GM12878 (cell line): Measurements from ENCODE around the gene GABRP. TPM values are rescaled to one million over a fixed set of nuclear protein-coding genes. Genes with fewer than 3 reads are reported as not detected.

ENCODE experiments used
- ATAC-seq: fragments of 200-7000 bp; cut with Tn5 transposase; 3 replicates; pipeline ENCODE4 v1.9.1; 2020; ENCODE audit warnings: mild to moderate bottlenecking, moderate library complexity
- BruUV-seq: library from RNA; stranded (reverse); fragments of 400-500 nt; replicated peaks from 2 replicates; lab custom pipeline; 2021; lab: Mats Ljungman, UMichigan
- CTCF ChIA-PET: fragments of 300-600 bp; sonication (Branson Sonifier 250); formaldehyde crosslinking; extraction: SDS; loops from one replicate; lab custom pipeline; 2021; ENCODE audit warnings: inconsistent platforms; lab: Yijun Ruan, JAX
- POLR2A ChIA-PET: fragments of 350-600 bp; formaldehyde crosslinking; extraction: SDS; loops from one replicate; lab custom pipeline; 2021; ENCODE audit warnings: inconsistent platforms; lab: Charles Lee
- RAD21 ChIA-PET: fragments of 300-600 bp; sonication (Branson Sonifier 250); formaldehyde crosslinking; loops from one replicate; lab custom pipeline; 2023; ENCODE audit warnings: antibody characterized with exemption; ENCODE audit not compliant: unreplicated experiment; lab: Charles Lee
- SMC1A ChIA-PET: fragments of 300-600 bp; sonication (Branson Sonifier 250); formaldehyde crosslinking; loops from one replicate; lab custom pipeline; 2023; ENCODE audit not compliant: unreplicated experiment, uncharacterized antibody; lab: Charles Lee
- DNase-seq: peaks from one replicate; pipeline ENCODE4 v3.0.0-alpha.2; 2011; ENCODE audit warnings: low read depth, low spot score
- FAIRE-seq: peaks from 3 replicates; lab custom pipeline; 2011; peaks lifted over from hg19 to GRCh38; lab: Jason Lieb, UNC
- H2AFZ ChIP-seq: 2 replicates; pipeline ENCODE4 v1.6.0; 2011; ENCODE audit warnings: low read depth, low read length, control low read depth; ENCODE audit not compliant: control insufficient read depth
- H3K27ac ChIP-seq: 2 replicates; pipeline ENCODE4 v1.5.1; 2011; ENCODE audit warnings: control low read depth; ENCODE audit not compliant: control insufficient read depth, insufficient read depth
- H3K27me3 ChIP-seq, 2 experiments: replicated peaks in 1 of 2; 2 replicates each; pipeline versions ENCODE4 v1.6.0 to v1.6.1; 2011; ENCODE audit warnings: low read length in 1 of 2; ENCODE audit not compliant: control insufficient read depth in 2 of 2, insufficient read depth in 2 of 2
- H3K36me3 ChIP-seq, 2 experiments: 2 replicates each; pipeline ENCODE4 v1.5.1; 2011; ENCODE audit warnings: low read length in 1 of 2; ENCODE audit not compliant: control insufficient read depth in 2 of 2, insufficient read depth in 2 of 2
- H3K4me1 ChIP-seq: 2 replicates; pipeline ENCODE4 v1.6.1; 2011; ENCODE audit warnings: mild to moderate bottlenecking, low read length, moderate library complexity, mixed read lengths; ENCODE audit not compliant: control insufficient read depth, insufficient read depth
- H3K4me2 ChIP-seq: 2 replicates; pipeline ENCODE4 v1.6.0; 2011; ENCODE audit warnings: control low read depth; ENCODE audit not compliant: control insufficient read depth, insufficient read depth
- H3K4me3 ChIP-seq: fragments of 200-600 bp; sonication (generic); 2 replicates; pipeline ENCODE4 v1.5.1; 2016
- H3K79me2 ChIP-seq: 2 replicates; pipeline ENCODE4 v1.6.0; 2011; ENCODE audit warnings: low read length; ENCODE audit not compliant: control insufficient read depth, insufficient read depth
- H3K9ac ChIP-seq: 2 replicates; pipeline ENCODE4 v1.8.0; 2011; ENCODE audit warnings: low read length, control low read depth, mixed read lengths; ENCODE audit not compliant: control insufficient read depth, insufficient read depth
- H3K9me3 ChIP-seq: replicated peaks from 3 replicates; pipeline ENCODE4 v1.5.1; 2011; ENCODE audit warnings: mild to moderate bottlenecking, low read length; ENCODE audit not compliant: control insufficient read depth, insufficient read depth
- H4K20me1 ChIP-seq: 2 replicates; pipeline ENCODE4 v1.6.0; 2011; ENCODE audit not compliant: control insufficient read depth, insufficient read depth
- ATF3 ChIP-seq: IDR thresholded peaks from 2 replicates; pipeline ENCODE4 v1.6.1; 2011; ENCODE audit warnings: low read depth, mild to moderate bottlenecking, low read length, moderate library complexity, borderline replicate concordance; ENCODE audit errors: extremely low read depth
- EZH2 ChIP-seq: IDR thresholded peaks from 2 replicates; pipeline ENCODE4 v1.6.1; 2012; ENCODE audit warnings: low read depth, mild to moderate bottlenecking, control low read depth, inconsistent platforms, low read length, borderline replicate concordance; ENCODE audit not compliant: control insufficient read depth
- MEF2A ChIP-seq: IDR thresholded peaks from 2 replicates; pipeline ENCODE4 v1.6.1; 2011; ENCODE audit warnings: low read depth, mild to moderate bottlenecking, low read length, moderate library complexity; ENCODE audit not compliant: insufficient read depth
- NFIC ChIP-seq: IDR thresholded peaks from 2 replicates; pipeline ENCODE4 v1.6.1; 2012; ENCODE audit warnings: low read depth, mild to moderate bottlenecking, inconsistent platforms, low read length, moderate library complexity
- NKRF ChIP-seq: fragments of 450-650 bp; conservative IDR thresholded peaks from 2 replicates; pipeline ENCODE4 v1.6.1; 2017; ENCODE audit warnings: mild to moderate bottlenecking, moderate library complexity
- NR2C2 ChIP-seq: IDR thresholded peaks from 2 replicates; pipeline ENCODE4 v1.6.1; 2011; ENCODE audit warnings: borderline replicate concordance, low read depth; ENCODE audit not compliant: control insufficient read depth, insufficient read length
- ZBED1 ChIP-seq: IDR thresholded peaks from 2 replicates; pipeline ENCODE4 v1.6.1; 2016; ENCODE audit warnings: borderline replicate concordance
- WGBS: methylation state at CpG from one replicate; pipeline ENCODE4 v1.1.6; 2016; ENCODE audit warnings: low lambda C conversion rate; ENCODE audit not compliant: insufficient replicate concordance, insufficient coverage; ENCODE audit errors: missing lambda C conversion rate; 5-methylcytosine and 5-hydroxymethylcytosine counted together
- in situ Hi-C: fragments of 300-500 bp; cut with MboI; formaldehyde crosslinking; loops from 9 replicates; pipeline ENCODE4 v1.14.3; 2018; ENCODE audit warnings: mixed read lengths
- intact Hi-C: fragments of 100-400 bp; cut with micrococcal nuclease; formaldehyde crosslinking; loops from one replicate; pipeline ENCODE4 v1.14.2; 2022; ENCODE audit not compliant: unreplicated experiment
- polyA plus RNA-seq, 11 experiments: library from polyadenylated mRNA; depleted of rRNA in 4 of 11; unstranded in 6 of 11; stranded (reverse) in 5 of 11; fragments of >200 nt; fragmentation: Nextera tagmentation in 4 of 11; fragmentation: Illumina TruSeq in 1 of 11; extraction: Ambion mirVana in 4 of 11; extraction: Trizol in 1 of 11; gene quantifications; 1 replicate in 1 of 11; 2 replicates in 10 of 11; pipeline versions ENCODE4 v1.2.1 to v1.2.3, GENCODE V29; 2011 to 2016; ENCODE audit warnings: inconsistent platforms in 2 of 11, missing spikeins in 2 of 11, low read depth in 1 of 11
- total RNA-seq, 4 experiments: library from RNA; depleted of rRNA in 3 of 4; stranded (reverse); fragments of >200 nt in 3 of 4; fragmentation: Illumina TruSeq in 1 of 4; extraction: Trizol in 1 of 4; gene quantifications; 2 replicates each; pipeline versions ENCODE4 v1.2.1 to v1.2.3, GENCODE V29; 2013 to 2021
- TF ChIP-seq, protein P1 (sequence below): fragments of 450-650 bp; IDR thresholded peaks from 2 replicates; pipeline ENCODE4 v1.6.1; 2017; ENCODE audit warnings: mild to moderate bottlenecking, moderate library complexity
- TF ChIP-seq, protein P2 (sequence below): fragments of 450-650 bp; IDR thresholded peaks from 2 replicates; pipeline ENCODE4 v1.6.1; 2016; ENCODE audit warnings: mild to moderate bottlenecking, moderate library complexity, borderline replicate concordance
- TF ChIP-seq, protein P3 (sequence below): IDR thresholded peaks from 2 replicates; pipeline ENCODE4 v1.6.1; 2011; ENCODE audit warnings: borderline replicate concordance, low read depth, mild to moderate bottlenecking, moderate library complexity, mixed read lengths, low read length; ENCODE audit not compliant: insufficient read depth; ENCODE audit errors: extremely low read length

The GABRP gene
- total and polyA plus RNA-seq, 10 of the 15 experiments (the other 5 are each of a cell fraction or from before 2014, with no cell fraction given), result 0.04 TPM; not detected in 9

- Histone ChIP-seq H3K79me2 (no peaks in the 10 kb centered on the region), H3K4me2 (no peak overlapping the region), H2AFZ (no peak overlapping the region), H4K20me1 (no peaks in the 10 kb centered on the region), H3K27me3 (no peaks in the 10 kb centered on the region), H3K9ac (no peak overlapping the region), H3K4me1 (no peaks in the 10 kb centered on the region), H3K4me3 (no peak overlapping the region), H3K9me3 (no peaks in the 10 kb centered on the region), H3K36me3 (no peaks in the 10 kb centered on the region), H3K27ac (no peak overlapping the region)
- POLR2A ChIA-PET, result no interaction called here
- TF ChIP-seq NFIC, result no peak
- no peak for TF ChIP-seq ATF3
- TF ChIP-seq NKRF, result no peak
- TF ChIP-seq, protein P1, sequence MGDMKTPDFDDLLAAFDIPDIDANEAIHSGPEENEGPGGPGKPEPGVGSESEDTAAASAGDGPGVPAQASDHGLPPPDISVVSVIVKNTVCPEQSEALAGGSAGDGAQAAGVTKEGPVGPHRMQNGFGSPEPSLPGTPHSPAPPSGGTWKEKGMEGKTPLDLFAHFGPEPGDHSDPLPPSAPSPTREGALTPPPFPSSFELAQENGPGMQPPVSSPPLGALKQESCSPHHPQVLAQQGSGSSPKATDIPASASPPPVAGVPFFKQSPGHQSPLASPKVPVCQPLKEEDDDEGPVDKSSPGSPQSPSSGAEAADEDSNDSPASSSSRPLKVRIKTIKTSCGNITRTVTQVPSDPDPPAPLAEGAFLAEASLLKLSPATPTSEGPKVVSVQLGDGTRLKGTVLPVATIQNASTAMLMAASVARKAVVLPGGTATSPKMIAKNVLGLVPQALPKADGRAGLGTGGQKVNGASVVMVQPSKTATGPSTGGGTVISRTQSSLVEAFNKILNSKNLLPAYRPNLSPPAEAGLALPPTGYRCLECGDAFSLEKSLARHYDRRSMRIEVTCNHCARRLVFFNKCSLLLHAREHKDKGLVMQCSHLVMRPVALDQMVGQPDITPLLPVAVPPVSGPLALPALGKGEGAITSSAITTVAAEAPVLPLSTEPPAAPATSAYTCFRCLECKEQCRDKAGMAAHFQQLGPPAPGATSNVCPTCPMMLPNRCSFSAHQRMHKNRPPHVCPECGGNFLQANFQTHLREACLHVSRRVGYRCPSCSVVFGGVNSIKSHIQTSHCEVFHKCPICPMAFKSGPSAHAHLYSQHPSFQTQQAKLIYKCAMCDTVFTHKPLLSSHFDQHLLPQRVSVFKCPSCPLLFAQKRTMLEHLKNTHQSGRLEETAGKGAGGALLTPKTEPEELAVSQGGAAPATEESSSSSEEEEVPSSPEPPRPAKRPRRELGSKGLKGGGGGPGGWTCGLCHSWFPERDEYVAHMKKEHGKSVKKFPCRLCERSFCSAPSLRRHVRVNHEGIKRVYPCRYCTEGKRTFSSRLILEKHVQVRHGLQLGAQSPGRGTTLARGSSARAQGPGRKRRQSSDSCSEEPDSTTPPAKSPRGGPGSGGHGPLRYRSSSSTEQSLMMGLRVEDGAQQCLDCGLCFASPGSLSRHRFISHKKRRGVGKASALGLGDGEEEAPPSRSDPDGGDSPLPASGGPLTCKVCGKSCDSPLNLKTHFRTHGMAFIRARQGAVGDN, result no peak
- TF ChIP-seq EZH2, result no peak
- TF ChIP-seq ZBED1, result no peak
- TF ChIP-seq MEF2A, result no peak
- TF ChIP-seq, protein P2, sequence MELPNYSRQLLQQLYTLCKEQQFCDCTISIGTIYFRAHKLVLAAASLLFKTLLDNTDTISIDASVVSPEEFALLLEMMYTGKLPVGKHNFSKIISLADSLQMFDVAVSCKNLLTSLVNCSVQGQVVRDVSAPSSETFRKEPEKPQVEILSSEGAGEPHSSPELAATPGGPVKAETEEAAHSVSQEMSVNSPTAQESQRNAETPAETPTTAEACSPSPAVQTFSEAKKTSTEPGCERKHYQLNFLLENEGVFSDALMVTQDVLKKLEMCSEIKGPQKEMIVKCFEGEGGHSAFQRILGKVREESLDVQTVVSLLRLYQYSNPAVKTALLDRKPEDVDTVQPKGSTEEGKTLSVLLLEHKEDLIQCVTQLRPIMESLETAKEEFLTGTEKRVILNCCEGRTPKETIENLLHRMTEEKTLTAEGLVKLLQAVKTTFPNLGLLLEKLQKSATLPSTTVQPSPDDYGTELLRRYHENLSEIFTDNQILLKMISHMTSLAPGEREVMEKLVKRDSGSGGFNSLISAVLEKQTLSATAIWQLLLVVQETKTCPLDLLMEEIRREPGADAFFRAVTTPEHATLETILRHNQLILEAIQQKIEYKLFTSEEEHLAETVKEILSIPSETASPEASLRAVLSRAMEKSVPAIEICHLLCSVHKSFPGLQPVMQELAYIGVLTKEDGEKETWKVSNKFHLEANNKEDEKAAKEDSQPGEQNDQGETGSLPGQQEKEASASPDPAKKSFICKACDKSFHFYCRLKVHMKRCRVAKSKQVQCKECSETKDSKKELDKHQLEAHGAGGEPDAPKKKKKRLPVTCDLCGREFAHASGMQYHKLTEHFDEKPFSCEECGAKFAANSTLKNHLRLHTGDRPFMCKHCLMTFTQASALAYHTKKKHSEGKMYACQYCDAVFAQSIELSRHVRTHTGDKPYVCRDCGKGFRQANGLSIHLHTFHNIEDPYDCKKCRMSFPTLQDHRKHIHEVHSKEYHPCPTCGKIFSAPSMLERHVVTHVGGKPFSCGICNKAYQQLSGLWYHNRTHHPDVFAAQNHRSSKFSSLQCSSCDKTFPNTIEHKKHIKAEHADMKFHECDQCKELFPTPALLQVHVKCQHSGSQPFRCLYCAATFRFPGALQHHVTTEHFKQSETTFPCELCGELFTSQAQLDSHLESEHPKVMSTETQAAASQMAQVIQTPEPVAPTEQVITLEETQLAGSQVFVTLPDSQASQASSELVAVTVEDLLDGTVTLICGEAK, result no peak
- TF ChIP-seq, protein P3, sequence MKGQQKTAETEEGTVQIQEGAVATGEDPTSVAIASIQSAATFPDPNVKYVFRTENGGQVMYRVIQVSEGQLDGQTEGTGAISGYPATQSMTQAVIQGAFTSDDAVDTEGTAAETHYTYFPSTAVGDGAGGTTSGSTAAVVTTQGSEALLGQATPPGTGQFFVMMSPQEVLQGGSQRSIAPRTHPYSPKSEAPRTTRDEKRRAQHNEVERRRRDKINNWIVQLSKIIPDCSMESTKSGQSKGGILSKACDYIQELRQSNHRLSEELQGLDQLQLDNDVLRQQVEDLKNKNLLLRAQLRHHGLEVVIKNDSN, result no peak
- TF ChIP-seq NR2C2, result no peak
- DNase-seq (no peak), ATAC-seq (no peak), FAIRE-seq (no peak)
- SMC1A ChIA-PET, result no interaction called here
- BruUV-seq, result no TSS peak
- RAD21 ChIA-PET, result no interaction called here
- CTCF ChIA-PET, result no interaction called here
- intact Hi-C loops (no loop called here), in situ Hi-C loops (no loop called here)
- 58% methylated on average over 5 of the region's 5 CpGs for WGBS
These were observed 64.5 kb downstream of the GABRP start for GRCh38 chr5:170848033-170848432.
